Jurkat, Clone E6-1 (cell line): ENCODE measurements around the gene NRSN1.

ENCODE experiments used
- DNase-seq: peaks from one replicate; pipeline ENCODE4 v3.0.0-alpha.2; 2011; ENCODE audit warnings: low read depth, low spot score
- H3K4me3 ChIP-seq: 2 replicates; pipeline ENCODE4 v1.5.1; 2011; ENCODE audit warnings: mild to moderate bottlenecking, low read length, control low read depth, moderate library complexity

Gene NRSN1

GRCh38 chr6:24194978-24195700, 69.1 kb downstream of the NRSN1 start:
- no peak overlapping the region for H3K4me3 ChIP-seq
- DNase-seq = no peak

GRCh38 chr6:24195836-24196597, 70.0 kb downstream of the NRSN1 start:
- H3K4me3 ChIP-seq = no peak overlapping the region
- no peak for DNase-seq
